HCT116 (cell line): ENCODE measurements around the gene LRPPRC.

ENCODE experiments used
- SIN3A ChIP-seq: IDR thresholded peaks from 2 replicates; pipeline ENCODE4 v1.6.1; 2012; ENCODE audit warnings: low read depth
- TF ChIP-seq, protein P1 (sequence below), 3 experiments: fragments of 200-600 bp in 1 of 3; sonication (generic) in 1 of 3; IDR thresholded peaks in 2 of 3; conservative IDR thresholded peaks in 1 of 3; 2 replicates each; pipeline ENCODE4 v1.5.1; 2012 to 2017; ENCODE audit warnings: low read depth in 2 of 3, low read length in 2 of 3, antibody characterized with exemption in 1 of 3, borderline replicate concordance in 1 of 3, control low read depth in 1 of 3, mild to moderate bottlenecking in 1 of 3, mixed read lengths in 1 of 3, mixed run types in 1 of 3, moderate library complexity in 1 of 3; ENCODE audit not compliant: insufficient read depth in 1 of 3

DNA sequence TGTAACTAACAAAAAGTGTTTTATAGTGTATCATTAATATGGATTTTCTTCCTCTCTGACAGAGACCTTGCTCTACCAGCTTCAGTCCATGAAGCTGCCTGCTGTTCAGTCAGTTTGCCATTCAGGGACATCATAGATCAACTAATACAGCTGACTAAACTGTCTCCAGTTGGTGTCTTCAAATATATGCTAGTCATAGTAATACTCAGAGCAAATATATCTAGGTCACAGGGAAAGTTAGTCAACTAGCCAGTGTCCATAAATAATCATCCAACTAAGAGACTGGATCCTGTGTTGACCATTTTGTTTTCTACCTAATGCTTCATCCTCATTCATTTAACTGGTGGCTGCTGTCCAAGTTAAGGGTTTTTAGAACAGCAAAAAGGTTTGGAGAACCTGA is 38.2 kb upstream of the LRPPRC start:
- TF ChIP-seq, protein P1, sequence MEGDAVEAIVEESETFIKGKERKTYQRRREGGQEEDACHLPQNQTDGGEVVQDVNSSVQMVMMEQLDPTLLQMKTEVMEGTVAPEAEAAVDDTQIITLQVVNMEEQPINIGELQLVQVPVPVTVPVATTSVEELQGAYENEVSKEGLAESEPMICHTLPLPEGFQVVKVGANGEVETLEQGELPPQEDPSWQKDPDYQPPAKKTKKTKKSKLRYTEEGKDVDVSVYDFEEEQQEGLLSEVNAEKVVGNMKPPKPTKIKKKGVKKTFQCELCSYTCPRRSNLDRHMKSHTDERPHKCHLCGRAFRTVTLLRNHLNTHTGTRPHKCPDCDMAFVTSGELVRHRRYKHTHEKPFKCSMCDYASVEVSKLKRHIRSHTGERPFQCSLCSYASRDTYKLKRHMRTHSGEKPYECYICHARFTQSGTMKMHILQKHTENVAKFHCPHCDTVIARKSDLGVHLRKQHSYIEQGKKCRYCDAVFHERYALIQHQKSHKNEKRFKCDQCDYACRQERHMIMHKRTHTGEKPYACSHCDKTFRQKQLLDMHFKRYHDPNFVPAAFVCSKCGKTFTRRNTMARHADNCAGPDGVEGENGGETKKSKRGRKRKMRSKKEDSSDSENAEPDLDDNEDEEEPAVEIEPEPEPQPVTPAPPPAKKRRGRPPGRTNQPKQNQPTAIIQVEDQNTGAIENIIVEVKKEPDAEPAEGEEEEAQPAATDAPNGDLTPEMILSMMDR (IDR thresholded peaks at IDR 0.05 in 2 of 3, conservative IDR thresholded peaks at IDR 0.05 in 1 of 3; ENCODE audit: borderline replicate concordance in 1 of 3, insufficient read depth in 1 of 3, low read depth in 2 of 3, low read length in 2 of 3) = no peak
- TF ChIP-seq SIN3A = no peak
